Progenitor cell of endocrine pancreas (in vitro differentiated cells): ENCODE measurements around the gene ATOX1. TPM values are rescaled to one million over a fixed set of nuclear protein-coding genes. Genes with fewer than 3 reads are reported as not detected.
"Not testable (repeated sequence)": the region's sequence is repeated elsewhere in the genome, so short reads cannot be mapped to it uniquely, and the experiment has no call there.

ENCODE experiments used
- DNase-seq: peaks from one replicate; pipeline ENCODE4 v3.0.0; 2021; ENCODE audit warnings: low spot score; ENCODE audit not compliant: unreplicated experiment
- H3K27ac Mint-ChIP-seq: 2 replicates; pipeline ENCODE4 v1.8.0; 2021; ENCODE audit warnings: mild to moderate bottlenecking, moderate library complexity, mixed read lengths
- H3K27me3 Mint-ChIP-seq: 2 replicates; pipeline ENCODE4 v1.8.0; 2021; ENCODE audit warnings: mixed read lengths
- H3K36me3 Mint-ChIP-seq: 2 replicates; pipeline ENCODE4 v1.8.0; 2022; ENCODE audit warnings: mixed read lengths; ENCODE audit not compliant: insufficient read depth
- H3K4me1 Mint-ChIP-seq: 2 replicates; pipeline ENCODE4 v1.8.0; 2021; ENCODE audit warnings: low read depth, mixed read lengths
- H3K4me3 Mint-ChIP-seq: 2 replicates; pipeline ENCODE4 v1.8.0; 2021; ENCODE audit warnings: low read depth, mild to moderate bottlenecking, moderate library complexity, mixed read lengths
- H3K9me3 Mint-ChIP-seq: 2 replicates; pipeline ENCODE4 v1.8.0; 2021; ENCODE audit warnings: low read depth, mixed read lengths
- CTCF ChIP-seq: fragments of 200-600 bp; sonication (generic); IDR thresholded peaks from one replicate; pipeline ENCODE4 v1.5.0; 2021; ENCODE audit warnings: antibody characterized with exemption, mild to moderate bottlenecking; ENCODE audit not compliant: unreplicated experiment
- total RNA-seq: library from RNA; stranded (reverse); gene quantifications from 2 replicates; pipeline ENCODE4 v1.2.1, GENCODE V29; 2021

The ATOX1 gene
- total RNA-seq, 1 donor from 2014 or later = 108 TPM

DNA sequence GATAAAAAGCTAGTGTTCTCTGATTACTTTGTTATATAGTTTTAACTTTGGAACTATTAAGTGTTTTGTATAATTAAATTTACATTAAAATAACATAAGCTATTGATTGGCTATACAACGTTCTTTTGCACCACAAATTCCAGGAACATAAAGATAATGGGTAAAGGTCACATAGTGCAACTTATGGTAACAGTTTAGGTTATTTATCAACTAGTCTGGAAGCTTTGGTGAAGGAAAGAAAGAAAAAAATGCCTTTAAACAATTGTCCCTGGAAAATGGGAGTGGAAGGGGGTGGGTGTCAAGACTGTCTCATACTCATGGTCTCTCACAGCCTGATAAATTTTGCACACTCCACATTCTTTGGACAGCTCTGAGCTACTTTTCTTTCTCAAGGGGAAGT lies 54.7 kb downstream of the ATOX1 start:
- Mint-ChIP-seq H3K9me3 (no peaks in the 10 kb centered on the region), H3K4me1 (peaks cover 26% of the 10 kb centered on the region), H3K36me3 (no peaks in the 10 kb centered on the region), H3K4me3 (no peak overlapping the region), H3K27me3 (peaks cover 2% of the 10 kb centered on the region), H3K27ac (peak overlapping the region; percentile 4)
- TF ChIP-seq CTCF = no peak
- no peak for DNase-seq

- no peak for TF ChIP-seq CTCF
- Mint-ChIP-seq H3K4me1 (peaks cover 27% of the 10 kb centered on the region), H3K36me3 (no peaks in the 10 kb centered on the region), H3K27me3 (peaks cover 2% of the 10 kb centered on the region), H3K9me3 (no peaks in the 10 kb centered on the region), H3K27ac (no peak overlapping the region), H3K4me3 (no peak overlapping the region)
- no peak for DNase-seq
These were observed 55.2 kb downstream of the ATOX1 start for GRCh38 chr5:151703227-151703626.

GRCh38 chr5:151700820-151701219 lies 57.6 kb downstream of the ATOX1 start:
- Mint-ChIP-seq H3K4me3 (no peak overlapping the region), H3K27ac (no peak overlapping the region), H3K27me3 (peaks cover 11% of the 10 kb centered on the region), H3K36me3 (no peaks in the 10 kb centered on the region), H3K4me1 (peaks cover 33% of the 10 kb centered on the region), H3K9me3 (no peaks in the 10 kb centered on the region)
- DNase-seq = no peak
- TF ChIP-seq CTCF = no peak

GRCh38 chr5:151700296-151700695 lies 58.1 kb downstream of the ATOX1 start:
- peaks cover 33% of the 10 kb centered on the region for H3K4me1 Mint-ChIP-seq
- no peaks in the 10 kb centered on the region for H3K36me3 Mint-ChIP-seq
- TF ChIP-seq CTCF = no peak
- H3K9me3 Mint-ChIP-seq = no peaks in the 10 kb centered on the region
- peaks cover 15% of the 10 kb centered on the region for H3K27me3 Mint-ChIP-seq
- no peak overlapping the region for H3K4me3 Mint-ChIP-seq
- no peak for DNase-seq
- no peak overlapping the region for H3K27ac Mint-ChIP-seq

DNA sequence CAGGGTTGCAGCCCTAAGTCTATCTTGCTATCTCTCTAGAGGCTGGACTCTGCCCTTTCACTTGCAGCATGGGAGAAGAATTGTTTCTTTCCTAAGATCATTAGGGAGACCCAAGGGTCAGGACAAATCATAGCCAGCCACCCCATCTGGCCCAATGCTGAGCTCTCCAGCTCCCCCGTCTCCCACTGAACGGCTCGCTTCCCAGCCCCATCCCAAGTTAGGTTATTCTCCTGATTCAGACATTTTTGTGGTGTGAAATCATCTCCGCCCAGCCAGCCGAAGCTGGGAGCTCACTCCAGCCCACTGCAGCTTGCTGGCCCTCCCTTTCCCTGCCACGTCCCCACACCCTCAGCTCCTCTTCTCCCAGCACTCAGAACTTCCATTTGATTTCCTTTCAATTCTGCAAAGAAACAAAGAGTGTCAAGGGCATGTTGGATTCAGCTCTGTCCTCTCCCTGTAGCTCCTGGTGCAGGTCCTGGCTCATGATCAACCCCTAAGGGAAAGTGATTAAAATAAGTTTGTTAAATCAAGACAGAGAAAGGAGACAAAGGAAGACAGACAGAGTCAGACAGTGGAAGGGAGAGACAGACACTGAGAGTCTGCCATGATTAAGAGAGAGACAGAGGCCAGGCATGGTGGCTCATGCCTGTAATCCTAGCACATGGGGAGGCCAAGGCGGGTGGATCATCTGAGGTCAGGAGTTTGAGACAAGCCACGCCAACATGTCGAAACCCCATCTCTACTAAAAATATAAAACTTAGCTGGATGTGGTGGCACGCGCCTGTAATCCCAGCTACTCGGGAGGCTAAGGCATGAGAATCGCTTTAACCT lies 59.1 kb downstream of the ATOX1 start:
- peaks cover 15% of the 10 kb centered on the region for H3K27me3 Mint-ChIP-seq
- peak overlapping the region; percentile 1 for H3K4me3 Mint-ChIP-seq
- DNase-seq = no peak
- H3K27ac Mint-ChIP-seq = peak overlapping the region; percentile 65
- no peaks in the 10 kb centered on the region for H3K36me3 Mint-ChIP-seq
- peaks cover 30% of the 10 kb centered on the region for H3K4me1 Mint-ChIP-seq
- no peaks in the 10 kb centered on the region for H3K9me3 Mint-ChIP-seq
- no peak for TF ChIP-seq CTCF

DNA sequence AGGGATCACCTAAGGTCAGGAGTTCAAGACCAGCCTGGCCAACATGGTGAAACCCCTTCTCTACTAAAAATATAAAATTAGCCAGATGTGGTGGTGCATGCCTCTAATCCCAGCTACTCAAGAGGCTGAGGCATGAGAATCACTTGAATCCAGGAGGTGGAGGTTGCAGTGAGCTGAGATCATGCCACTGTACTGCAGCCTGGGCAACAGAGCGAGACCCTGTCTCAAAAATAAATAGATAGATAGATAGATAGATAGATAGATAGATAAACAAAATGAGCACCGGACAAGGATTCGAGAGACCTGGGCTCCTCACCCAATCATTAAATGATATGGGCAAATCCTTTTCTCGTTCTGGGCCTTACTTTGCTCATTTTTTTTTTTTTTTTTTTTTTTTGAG lies 60.4 kb downstream of the ATOX1 start:
- Mint-ChIP-seq H3K4me1 (peaks cover 19% of the 10 kb centered on the region), H3K27me3 (peaks cover 15% of the 10 kb centered on the region)
- not testable (repeated sequence) for H3K36me3 Mint-ChIP-seq, H3K4me3 Mint-ChIP-seq, H3K27ac Mint-ChIP-seq, H3K9me3 Mint-ChIP-seq, DNase-seq
